BLaER1 (cell line): Measurements from ENCODE around the gene PTGES3.
A peak's percentile ranks its signal among the peaks of the same experiment; 100 is the strongest.
"Not testable (repeated sequence)": the region's sequence is repeated elsewhere in the genome, so short reads cannot be mapped to it uniquely, and the experiment has no call there.

ENCODE experiments used
- H3K27ac ChIP-seq: shearing (Covaris generic); formaldehyde crosslinking; 2 replicates; pipeline ENCODE4 v1.8.1; 2022
- H3K27me3 ChIP-seq: shearing (Covaris generic); formaldehyde crosslinking; 2 replicates; pipeline ENCODE4 v1.8.1; 2022
- H3K36me3 ChIP-seq: shearing (Covaris generic); formaldehyde crosslinking; 2 replicates; pipeline ENCODE4 v1.8.1; 2022
- H3K4me1 ChIP-seq: shearing (Covaris generic); formaldehyde crosslinking; 2 replicates; pipeline ENCODE4 v1.8.1; 2022
- H3K4me2 ChIP-seq: shearing (Covaris generic); formaldehyde crosslinking; 2 replicates; pipeline ENCODE4 v1.8.1; 2022
- H3K4me3 ChIP-seq: shearing (Covaris generic); formaldehyde crosslinking; 2 replicates; pipeline ENCODE4 v1.8.1; 2022
- H3K9ac ChIP-seq: shearing (Covaris generic); formaldehyde crosslinking; 2 replicates; pipeline ENCODE4 v1.8.1; 2022
- H3K9me3 ChIP-seq: shearing (Covaris generic); formaldehyde crosslinking; 2 replicates; pipeline ENCODE4 v1.8.1; 2022
- H4K20me1 ChIP-seq: shearing (Covaris generic); formaldehyde crosslinking; 2 replicates; pipeline ENCODE4 v1.8.1; 2022
- Cebpa-rat ChIP-seq: shearing (Covaris generic); IDR thresholded peaks from 2 replicates; pipeline ENCODE4 v1.8.1; 2022

PTGES3 gene

DNA sequence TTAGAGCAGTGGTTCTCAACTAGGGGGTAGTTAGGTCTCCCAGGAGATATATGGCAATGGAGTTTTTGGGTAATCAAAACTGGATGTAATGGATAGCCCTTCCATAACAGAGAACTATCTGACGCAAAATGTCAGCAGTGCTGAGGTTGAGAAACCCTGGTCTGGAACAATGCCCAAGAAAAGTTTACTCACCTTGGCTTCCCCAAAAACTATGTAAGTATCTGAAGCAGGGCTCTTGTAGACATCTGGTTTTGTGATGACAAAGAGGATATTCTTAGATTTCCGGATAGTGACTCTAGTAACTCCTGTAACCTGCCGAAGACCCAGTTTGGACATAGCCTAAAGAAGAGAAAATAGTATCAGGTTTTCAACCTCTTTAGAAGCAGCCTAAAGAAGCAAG, 25.3 kb upstream of the PTGES3 start:
- Histone ChIP-seq H3K36me3 (peaks cover 68% of the 10 kb centered on the region), H3K4me2 (no peak overlapping the region), H4K20me1 (peaks cover 72% of the 10 kb centered on the region)

DNA sequence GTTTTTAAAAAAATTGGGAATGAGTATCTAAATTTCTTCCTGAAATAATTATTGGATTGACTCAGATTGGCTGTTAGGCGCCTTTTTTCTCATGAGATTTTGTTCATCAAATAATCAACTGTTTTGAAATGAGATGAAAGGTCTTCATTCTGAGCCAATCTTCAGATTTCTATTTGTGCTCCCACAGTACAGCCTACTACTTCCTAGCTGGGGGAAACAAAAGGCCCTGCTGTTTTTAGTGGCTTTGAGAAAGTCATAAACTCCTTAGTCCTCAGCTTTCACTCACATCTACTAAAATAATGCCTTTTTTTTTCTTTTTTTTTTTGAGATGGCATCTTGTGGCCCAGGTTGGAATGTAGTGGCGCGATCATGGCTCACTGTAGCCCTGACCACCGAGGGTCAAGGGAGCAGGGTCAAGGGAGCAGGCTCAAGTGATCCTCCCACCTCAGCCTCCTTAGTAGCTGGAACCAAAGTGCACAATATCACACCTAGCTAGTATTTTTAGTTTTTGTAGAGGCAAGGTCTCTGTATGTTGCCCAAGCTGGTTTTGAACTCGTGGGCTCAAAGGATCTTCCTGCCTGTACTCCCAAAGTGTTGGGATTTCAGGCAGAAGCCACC, 21.8 kb upstream of the PTGES3 start:
- H3K4me2 ChIP-seq: no peak overlapping the region
- 0 out of 2 replicates have a peak overlapping the region, but pooled peaks have one; percentile 40 for H3K27ac ChIP-seq
- peaks cover 14% of the 10 kb centered on the region for H3K4me1 ChIP-seq
- no peak overlapping the region for H3K4me3 ChIP-seq
- no peaks in the 10 kb centered on the region for H3K27me3 ChIP-seq
- H3K36me3 ChIP-seq: peaks cover 42% of the 10 kb centered on the region
- no peaks in the 10 kb centered on the region for H3K9me3 ChIP-seq
- no peak for TF ChIP-seq Cebpa-rat
- no peak overlapping the region; the same call in 1 of the 2 replicates for H3K9ac ChIP-seq
- H4K20me1 ChIP-seq: peaks cover 37% of the 10 kb centered on the region

More for the DNA sequence above, 25.3 kb upstream of the PTGES3 start:
- Histone ChIP-seq H3K9ac (no peak overlapping the region), H3K4me1 (peaks cover 29% of the 10 kb centered on the region), H3K27me3 (no peaks in the 10 kb centered on the region), H3K9me3 (no peaks in the 10 kb centered on the region), H3K4me3 (no peak overlapping the region), H3K27ac (no peak overlapping the region)
- TF ChIP-seq Cebpa-rat: no peak

DNA sequence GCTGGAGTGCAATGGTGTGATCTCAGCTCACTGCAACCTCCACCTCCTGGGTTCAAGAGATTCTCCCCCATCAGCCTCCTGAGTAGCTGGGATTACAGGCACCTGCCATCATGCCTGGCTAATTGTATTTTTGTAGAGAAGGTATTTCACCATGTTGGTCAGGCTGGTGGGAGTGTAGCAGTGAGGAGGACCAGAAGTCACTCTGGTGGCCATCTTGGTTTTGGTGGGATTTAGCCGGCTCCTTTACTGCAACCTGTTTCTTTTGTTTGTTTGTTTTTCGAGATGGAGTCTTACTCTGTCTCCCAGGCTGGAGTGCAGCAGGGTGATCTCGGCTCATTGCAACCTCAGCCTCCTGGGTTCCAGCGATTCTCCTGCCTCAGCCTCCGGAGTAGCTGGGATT, 16.4 kb upstream of the PTGES3 start:
- not testable (repeated sequence) for H3K36me3 ChIP-seq, H4K20me1 ChIP-seq, H3K9ac ChIP-seq, H3K27me3 ChIP-seq, H3K9me3 ChIP-seq, H3K4me2 ChIP-seq, H3K27ac ChIP-seq, H3K4me3 ChIP-seq
- H3K4me1 ChIP-seq: peaks cover 48% of the 10 kb centered on the region

DNA sequence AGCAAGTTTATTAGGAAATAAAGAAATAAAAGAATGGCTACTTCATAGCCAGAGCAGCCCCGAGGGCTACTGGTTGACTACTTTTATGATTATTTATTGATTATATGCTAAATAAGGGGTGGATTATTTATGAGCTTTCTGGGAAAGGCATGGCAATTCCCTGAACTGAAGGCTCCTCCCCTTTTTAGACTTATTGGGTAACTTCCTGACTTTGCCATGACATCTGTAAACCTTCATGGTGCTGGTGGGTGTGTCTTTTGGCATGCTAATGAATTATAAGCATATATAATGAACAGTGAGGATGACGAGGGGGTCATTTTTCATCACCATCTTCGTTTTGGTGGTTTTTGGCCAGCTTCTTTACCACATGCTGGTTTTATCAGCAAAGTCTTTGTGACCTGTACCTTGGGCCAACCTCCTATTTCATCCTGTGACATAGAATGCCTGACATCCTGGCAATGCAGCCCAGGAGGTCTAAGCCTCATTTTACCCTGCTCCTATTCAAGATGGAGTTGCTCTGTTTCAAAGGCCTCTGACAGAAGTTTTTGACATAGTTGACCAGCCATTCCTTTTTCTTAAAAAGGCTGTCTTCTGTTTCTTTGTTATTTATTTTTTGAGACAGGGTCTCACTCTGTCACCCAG, 11.1 kb upstream of the PTGES3 start:
- Histone ChIP-seq H4K20me1 (no peaks in the 10 kb centered on the region), H3K36me3 (no peaks in the 10 kb centered on the region), H3K27ac (peak overlapping the region; percentile 95), H3K4me2 (peak overlapping the region; percentile 78; the same call in 1 of the 2 replicates), H3K4me3 (no peak overlapping the region), H3K4me1 (peaks cover 78% of the 10 kb centered on the region), H3K9me3 (no peaks in the 10 kb centered on the region), H3K27me3 (no peaks in the 10 kb centered on the region), H3K9ac (no peak overlapping the region)
- TF ChIP-seq Cebpa-rat: no peak

DNA sequence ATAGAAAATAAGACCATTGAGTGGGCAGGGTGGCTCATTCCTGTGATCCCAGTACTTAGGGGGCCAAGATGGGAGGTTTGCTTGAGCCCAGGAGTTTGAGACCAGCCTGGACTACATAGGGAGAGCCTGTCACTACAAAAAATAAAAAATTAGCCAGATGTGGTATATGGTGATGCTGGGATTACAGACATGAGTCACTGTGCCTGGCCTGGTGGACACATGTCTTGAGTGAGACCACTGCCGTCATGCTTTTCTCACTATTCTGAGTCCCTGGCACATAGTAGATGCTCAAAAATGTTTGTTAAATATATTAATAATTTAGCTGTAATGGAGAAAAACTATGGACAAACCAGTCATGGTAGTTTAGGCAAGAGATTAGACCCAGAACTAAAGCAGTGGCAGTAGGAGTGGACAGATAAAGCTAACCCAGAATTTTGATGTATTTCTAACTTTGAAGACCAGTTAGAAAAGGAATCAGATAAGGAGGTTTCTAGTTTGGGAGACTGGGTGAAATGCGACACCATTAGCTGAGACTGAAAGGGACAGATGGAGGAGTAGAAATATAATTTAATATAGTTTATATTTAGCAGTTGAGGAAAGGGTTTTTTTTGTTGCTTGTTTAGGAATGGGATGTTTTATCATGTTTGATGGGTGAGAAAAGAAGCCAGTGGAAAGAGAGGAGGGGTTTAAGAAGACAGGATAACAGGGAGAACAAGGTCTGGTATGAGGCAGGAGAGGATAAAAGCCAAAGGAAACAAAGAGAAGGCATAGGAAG, 7.4 kb upstream of the PTGES3 start:
- Histone ChIP-seq H3K4me3 (no peak overlapping the region), H3K27me3 (no peaks in the 10 kb centered on the region), H3K4me2 (0 out of 2 replicates have a peak overlapping the region, but pooled peaks have one; percentile 1), H3K9me3 (no peaks in the 10 kb centered on the region), H3K36me3 (no peaks in the 10 kb centered on the region), H3K27ac (peak overlapping the region; percentile 24), H3K4me1 (peaks cover 45% of the 10 kb centered on the region), H3K9ac (0 out of 2 replicates have a peak overlapping the region, but pooled peaks have one; percentile 3), H4K20me1 (no peaks in the 10 kb centered on the region)
- TF ChIP-seq Cebpa-rat: no peak

DNA sequence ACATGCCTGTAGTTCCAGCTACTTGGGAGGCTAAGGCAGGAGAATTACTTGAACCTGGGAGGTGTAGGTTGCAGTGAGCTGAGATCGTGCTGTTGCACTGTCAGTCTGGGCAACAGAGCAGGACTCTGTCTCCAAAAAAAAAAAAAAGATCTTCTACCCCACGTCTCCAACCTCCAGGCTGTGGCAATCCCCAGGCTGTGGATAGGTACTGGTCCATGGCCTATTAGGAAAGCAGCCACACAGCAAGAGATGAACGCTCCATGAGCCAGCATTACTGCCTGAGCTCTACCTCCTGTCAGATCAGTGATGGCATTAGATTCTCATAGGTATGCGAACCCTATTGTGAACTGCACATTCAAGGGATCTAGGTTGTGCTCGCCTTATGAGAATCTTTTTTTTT, 6.1 kb upstream of the PTGES3 start:
- no peak overlapping the region for H3K27ac ChIP-seq
- H3K4me3 ChIP-seq: no peak overlapping the region
- no peak for TF ChIP-seq Cebpa-rat
- no peaks in the 10 kb centered on the region for H3K36me3 ChIP-seq
- no peak overlapping the region for H3K9ac ChIP-seq
- H3K27me3 ChIP-seq: no peaks in the 10 kb centered on the region
- no peaks in the 10 kb centered on the region for H4K20me1 ChIP-seq
- no peaks in the 10 kb centered on the region for H3K9me3 ChIP-seq
- H3K4me1 ChIP-seq: peaks cover 41% of the 10 kb centered on the region
- H3K4me2 ChIP-seq: no peak overlapping the region

DNA sequence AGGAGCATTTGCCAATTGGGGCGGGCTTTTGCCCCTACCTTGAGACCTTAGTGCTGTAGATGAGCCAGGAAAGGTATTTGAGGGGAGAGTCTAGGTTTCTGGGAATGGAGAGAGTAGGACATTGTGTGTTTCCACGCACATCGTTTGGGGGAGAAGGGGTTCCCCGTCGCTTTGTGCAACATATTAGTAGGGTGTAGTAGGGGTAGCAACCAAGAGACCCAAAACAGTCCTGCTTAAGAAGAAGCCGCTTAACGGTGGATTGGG, 694 bp upstream of the PTGES3 start:
- Histone ChIP-seq H3K27ac (peak overlapping the region; percentile 99), H3K9me3 (no peaks in the 10 kb centered on the region), H3K27me3 (no peaks in the 10 kb centered on the region), H3K4me2 (peak overlapping the region; percentile 94), H3K4me1 (peaks cover 34% of the 10 kb centered on the region), H3K36me3 (no peaks in the 10 kb centered on the region), H3K9ac (peak overlapping the region; percentile 96), H4K20me1 (peaks cover 36% of the 10 kb centered on the region), H3K4me3 (peak overlapping the region; percentile 94)
- TF ChIP-seq Cebpa-rat: no peak

DNA sequence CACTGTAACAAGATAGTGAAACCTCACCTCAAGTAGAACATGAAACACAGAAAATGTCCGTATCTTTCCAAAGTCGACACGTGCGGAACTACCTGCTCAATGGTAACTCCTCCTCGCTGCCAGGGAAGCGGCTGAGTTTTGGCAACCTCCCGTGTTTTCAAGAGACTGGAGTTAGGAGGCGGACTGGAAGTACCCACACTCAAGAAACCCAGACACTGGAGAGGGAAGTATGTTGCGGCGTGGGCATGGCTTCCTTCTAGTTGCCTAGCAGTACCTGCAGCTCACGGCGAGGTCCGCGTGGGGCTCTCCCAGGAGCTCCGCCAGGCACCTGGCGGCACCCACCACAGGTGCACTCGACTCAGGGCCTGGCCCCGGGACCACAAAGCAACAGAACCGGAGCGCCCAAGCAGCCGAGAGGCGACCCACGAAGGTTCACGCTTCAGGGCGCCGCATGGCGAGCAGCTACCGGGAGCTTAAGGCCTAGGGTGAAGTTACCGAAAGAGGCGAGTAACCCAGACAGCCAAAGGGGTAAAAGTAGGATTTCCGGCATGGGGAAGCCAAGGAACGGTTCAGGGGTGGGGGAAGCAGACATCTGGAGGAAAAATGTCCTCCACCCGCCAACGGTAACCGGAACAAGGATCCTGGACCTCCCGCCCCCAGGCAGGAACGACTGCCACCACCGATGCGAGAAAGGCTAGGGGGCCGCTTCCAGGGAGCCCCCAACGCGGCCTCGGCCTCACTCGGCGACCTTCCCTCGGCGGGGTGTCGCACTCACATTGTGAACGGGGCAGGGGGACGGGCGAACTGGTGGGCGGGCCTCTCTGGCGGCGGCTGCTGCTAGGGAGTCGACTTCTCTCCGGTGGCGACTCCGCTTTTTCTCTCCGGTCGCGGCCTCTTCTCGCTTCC, 608 bp downstream of the PTGES3 start:
- Histone ChIP-seq H3K27ac (peak overlapping the region; percentile 99), H3K4me1 (peaks cover 47% of the 10 kb centered on the region), H3K9ac (peak overlapping the region; percentile 99), H3K9me3 (no peaks in the 10 kb centered on the region), H3K36me3 (peaks cover 10% of the 10 kb centered on the region; the same call in 1 of the 2 replicates), H3K4me2 (peak overlapping the region; percentile 93), H3K4me3 (peak overlapping the region; percentile 94), H3K27me3 (no peaks in the 10 kb centered on the region), H4K20me1 (peaks cover 49% of the 10 kb centered on the region)
- no peak for TF ChIP-seq Cebpa-rat

DNA sequence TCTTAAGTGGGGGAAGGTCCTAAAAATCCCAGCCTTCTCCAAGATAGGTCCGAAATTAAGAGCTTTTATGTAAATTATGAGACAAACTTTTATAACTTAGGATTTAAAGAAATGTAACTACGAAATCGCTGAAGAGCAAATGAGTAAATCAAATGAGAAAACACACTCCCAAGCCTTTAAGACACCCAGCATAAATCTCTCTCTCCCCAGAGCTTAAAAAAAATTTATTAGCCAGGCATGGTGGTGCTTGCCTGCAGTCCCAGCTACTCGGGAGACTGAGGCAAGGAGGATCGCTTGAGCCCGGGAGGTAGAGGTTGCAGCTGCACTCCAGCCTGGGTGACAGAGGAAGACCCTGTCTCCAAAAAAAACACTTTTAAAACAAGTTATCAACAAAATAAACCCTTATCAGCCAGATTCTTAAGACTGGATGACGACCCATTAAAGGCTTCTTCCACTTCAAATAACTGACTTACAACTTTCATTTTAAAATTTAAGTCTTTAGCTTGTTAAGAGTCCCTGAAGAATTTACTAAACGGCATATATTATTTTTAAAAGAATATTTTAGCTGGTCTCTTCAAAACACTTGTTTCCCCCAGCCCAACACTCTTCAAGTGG, 3.2 kb downstream of the PTGES3 start:
- peaks cover 75% of the 10 kb centered on the region for H4K20me1 ChIP-seq
- peak overlapping the region; percentile 99 for H3K9ac ChIP-seq
- peak overlapping the region; percentile 99 for H3K27ac ChIP-seq
- peaks cover 36% of the 10 kb centered on the region for H3K36me3 ChIP-seq
- peak overlapping the region; percentile 94 for H3K4me3 ChIP-seq
- H3K9me3 ChIP-seq: no peaks in the 10 kb centered on the region
- peak overlapping the region; percentile 93 for H3K4me2 ChIP-seq
- H3K4me1 ChIP-seq: peaks cover 55% of the 10 kb centered on the region
- no peak for TF ChIP-seq Cebpa-rat
- no peaks in the 10 kb centered on the region for H3K27me3 ChIP-seq
